Measurements from ENCODE around the gene TPM4.

Gene TPM4

DNA sequence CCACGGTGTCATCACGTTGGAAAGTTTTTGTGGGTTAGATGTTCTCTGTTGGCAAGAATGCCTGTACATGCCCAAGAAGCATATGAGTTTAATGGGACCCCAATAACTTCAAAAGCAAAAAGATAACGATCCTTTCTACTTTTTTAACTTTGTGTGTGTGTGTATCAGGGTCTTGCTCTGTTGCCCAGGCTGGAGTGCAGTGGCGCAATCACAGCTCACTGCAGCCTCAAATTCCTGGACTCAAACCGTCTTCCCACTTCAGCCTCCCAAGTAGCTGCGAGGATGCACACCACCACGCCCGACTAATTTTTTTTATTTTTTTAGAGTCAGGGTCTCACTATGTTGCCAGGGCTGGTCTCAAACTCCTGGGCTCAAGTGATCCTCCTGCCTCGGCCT, 34.3 kb upstream of the TPM4 start:
- DNase-seq (ENCODE audit: low spot score) = peak; percentile 16

DNA sequence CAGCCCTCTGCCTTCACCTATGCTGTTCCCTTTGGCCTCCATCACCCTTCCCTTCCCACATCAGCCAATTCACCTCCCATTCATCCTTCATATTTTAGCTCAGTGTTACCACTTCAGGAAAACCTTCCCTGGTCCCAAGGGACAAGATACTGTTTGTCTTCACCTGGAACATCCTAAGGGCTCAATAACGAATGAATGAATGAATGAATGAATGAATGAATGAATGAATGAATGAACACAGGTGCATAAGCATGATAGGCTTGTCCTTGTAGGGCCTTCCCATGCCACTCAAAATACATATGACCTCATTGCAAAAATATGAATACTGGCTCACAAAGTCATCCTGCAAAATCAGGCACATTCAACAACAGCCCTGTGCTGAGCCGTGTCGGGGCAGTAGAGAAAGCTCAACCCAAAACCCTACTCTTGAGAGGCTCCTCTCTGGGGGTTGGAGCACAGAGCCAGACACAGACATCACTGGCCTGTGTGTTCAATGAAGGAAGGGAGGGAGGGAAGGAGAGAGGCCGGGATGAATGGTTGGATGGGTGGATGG, 33.7 kb upstream of the TPM4 start:
- no peak for DNase-seq (ENCODE audit: low spot score)

DNA sequence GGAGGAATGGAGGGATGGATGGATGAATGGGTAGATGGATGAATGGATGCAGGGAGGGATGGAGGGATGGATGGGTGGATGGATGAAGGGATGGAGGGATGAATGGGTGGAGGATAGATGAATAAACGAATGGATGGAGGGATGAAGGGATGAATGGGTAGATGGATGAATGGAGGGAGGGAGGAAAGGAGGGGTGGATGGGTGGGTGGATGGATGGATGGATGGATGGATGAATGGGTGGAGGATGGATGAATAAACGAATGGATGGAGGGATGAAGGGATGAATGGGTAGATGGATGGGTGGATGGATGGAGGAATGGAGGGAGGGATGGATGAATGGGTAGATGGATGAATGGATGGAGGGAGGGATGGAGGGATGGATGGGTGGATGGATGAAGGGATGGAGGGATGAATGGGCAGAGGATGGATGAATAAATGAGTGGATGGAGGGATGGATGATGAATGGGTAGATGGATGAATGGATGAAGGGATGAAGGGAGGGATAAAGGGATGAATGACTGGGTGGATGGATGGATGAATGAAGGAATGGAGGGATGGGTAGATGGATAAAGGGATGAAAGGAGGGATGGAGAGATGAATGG, 33.0 kb upstream of the TPM4 start:
- DNase-seq (ENCODE audit: low spot score) = no peak

DNA sequence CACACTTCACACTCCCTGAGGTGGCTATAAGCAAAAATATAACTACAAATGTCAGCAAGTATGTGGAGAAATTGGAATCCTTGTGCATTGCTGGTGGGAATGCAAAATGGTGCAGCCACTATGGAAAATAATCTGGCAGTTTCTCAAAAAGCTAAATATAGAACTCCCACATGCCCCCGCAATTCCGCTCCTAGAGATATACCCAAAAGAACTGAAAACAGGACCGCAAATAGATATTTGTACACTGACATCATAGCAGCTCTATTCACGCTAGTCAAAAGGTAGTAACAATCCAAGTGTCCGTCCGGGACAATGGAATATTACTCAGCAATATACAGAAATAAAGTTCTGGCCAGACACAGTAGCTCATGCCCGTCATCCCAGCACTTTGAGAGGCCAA, 31.5 kb upstream of the TPM4 start:
- DNase-seq (ENCODE audit: low spot score) = no peak

DNA sequence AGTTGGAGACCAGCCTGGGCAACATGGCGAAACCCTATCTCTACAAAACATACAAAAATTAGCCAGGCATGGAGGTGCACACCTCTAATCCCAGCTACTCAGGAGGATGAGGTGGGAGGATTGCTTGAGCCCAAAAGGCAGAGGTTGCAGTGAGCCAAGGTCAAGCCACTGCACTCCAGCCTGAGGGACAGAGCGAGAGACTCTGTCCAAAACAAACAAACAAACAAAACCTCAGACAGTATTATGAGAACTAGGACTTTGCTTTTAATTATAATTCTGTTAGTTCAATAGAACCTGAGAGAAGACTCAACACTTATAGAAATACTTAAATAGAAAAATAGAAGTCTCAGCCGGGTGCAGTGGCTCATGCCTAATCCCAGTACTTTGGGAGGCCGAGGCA, 31.1 kb upstream of the TPM4 start:
- DNase-seq (ENCODE audit: low spot score) = no peak

DNA sequence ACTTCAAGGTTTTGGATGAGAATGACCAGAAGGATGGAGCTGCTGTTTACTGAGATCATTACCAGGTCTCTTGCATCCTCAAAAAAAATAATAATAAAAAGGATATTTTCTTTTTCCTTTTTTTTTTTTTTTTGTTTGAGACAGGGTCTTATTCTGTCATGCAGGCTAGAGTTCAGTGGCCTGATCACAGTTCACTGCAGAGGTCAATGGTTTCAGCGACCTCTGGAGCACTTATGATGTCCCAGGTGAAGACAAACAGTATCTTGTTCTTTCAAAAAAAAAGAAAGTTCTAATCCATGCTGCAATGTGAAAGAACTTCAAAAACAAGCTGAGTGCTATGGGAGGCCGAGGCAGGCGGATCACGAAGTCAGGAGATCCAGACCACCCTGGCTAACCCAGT, 30.4 kb upstream of the TPM4 start:
- DNase-seq (ENCODE audit: low spot score) = no peak

DNA sequence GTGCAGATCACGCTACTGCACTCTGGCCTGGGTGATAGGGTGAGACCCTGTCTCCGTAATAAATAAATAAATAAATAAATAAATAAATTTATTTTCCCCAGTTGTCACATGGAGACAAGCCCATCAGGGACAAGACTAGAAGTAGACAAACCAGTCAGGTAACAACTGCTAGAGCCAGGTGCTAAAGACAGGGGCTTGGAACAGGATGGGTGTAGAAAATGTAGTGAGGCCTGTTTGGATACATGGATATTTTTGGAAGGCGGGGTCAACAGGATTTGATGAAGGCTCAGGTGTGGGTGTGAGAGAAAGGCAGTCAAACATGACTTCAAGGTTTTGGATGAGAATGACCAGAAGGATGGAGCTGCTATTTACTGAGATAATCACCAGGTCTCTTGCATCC, 27.7 kb upstream of the TPM4 start:
- DNase-seq (ENCODE audit: low spot score) = no peak

DNA sequence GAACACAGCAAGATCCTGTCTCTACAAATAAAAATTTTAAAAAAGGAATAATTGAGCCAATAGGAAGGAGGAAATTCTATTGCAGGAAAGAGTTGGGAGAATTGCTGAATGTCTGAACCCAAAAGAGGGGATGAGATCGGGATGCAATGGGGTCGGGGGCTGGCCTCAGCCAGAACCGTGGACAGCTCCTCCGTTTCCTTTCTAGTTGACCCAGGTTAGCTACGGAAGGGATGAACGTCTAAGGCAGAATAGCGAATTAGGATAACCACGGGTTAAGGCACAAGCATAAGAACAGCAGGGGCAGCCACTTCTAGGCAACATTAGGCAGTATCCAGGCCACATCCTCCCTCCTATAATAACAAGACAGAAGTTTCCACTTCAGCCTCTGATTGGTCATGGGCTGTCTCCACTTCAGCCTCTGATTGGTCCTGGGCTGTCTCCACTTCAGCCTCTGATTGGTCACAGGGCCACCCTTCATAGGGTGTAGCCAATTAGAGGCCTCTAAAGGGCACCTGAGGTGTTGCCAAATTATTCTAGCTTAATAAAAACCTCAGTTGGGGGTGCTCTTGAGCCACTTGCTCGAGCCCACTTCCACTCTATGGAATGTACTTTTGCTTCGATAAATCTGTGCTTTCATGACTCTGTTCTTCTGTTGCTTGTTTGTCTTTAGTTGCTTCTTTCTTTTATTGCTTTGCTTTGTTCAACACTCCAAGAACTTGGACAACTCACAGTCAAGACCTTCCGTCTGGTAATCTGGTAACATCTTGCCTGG, 24.9 kb upstream of the TPM4 start:
- no peak for DNase-seq (ENCODE audit: low spot score)

DNA sequence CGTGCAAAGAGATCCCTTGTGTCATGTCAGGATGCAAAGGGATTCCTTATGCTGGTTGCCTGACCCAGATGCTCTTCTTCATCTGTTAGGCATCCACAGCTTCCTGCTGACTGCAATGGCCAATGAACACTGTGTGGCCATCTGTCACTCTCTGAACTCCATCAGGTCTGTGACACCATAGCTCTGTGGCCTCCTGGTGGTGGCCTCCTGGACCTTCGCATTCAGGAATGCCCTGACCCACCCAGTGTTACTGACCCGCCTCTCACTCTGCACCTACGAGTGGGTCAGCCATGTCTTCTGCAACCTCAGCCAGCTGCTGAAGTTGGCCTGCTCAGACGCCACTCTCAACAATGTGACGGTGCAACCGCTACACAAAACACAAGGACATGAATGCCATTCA, 23.9 kb upstream of the TPM4 start:
- DNase-seq (ENCODE audit: low spot score) = no peak

DNA sequence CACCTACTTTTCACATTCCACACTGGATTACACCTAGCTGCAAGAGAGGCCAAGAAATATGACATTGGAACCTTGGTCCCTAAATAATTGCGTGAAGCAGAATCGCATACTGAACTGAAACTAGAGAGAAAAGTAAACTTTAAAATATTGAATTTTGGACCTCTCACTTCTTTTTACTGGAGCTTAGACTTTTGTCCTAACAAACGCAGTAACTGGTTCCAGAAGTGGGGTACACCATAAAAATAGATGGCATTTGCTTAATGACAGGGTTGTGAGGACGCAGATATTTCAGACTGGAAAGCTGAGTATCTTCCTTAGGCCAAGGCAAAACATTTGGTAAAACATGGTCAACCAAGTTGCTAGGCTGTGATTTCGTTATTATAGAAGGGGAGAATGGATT, 19.2 kb upstream of the TPM4 start:
- DNase-seq (ENCODE audit: low spot score) = no peak

DNA sequence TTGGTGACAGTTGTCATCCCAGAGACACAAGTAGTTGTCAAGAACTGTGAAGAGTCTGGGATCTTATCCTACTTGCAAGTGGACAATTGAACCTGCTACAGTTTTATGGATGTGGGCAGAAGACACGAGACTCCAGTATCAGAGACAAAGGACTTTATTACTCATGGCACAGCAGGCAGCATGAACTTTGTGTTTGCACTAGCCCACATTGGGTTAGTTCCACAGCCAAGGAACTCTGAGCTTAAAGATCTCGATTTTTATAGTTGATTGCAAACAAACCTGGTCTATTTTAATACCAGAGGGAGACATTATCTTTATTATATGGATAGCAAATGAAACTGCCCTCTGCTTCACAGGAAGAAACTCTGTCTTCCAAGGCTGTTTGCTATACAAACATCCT, 16.0 kb upstream of the TPM4 start:
- DNase-seq (ENCODE audit: low spot score) = no peak

DNA sequence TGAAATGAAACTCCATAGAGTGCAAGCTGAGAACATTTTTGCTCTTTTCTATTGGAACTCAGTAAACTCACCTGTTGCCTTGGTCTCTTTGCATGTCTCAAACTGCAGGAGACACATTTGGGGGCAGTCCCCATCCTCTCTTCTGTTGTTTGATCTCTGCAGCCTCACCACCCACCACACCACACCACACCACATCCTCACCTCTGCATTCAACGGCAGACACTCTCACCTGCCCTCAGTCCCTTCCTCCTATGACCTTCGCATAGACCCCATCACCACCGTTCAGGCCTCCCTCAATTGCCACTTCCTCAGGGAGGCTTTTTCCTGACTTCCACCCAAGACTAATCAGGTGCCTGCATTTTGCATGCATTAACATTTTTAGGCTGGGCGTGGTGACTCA, 14.4 kb upstream of the TPM4 start:
- DNase-seq (ENCODE audit: low spot score) = no peak

DNA sequence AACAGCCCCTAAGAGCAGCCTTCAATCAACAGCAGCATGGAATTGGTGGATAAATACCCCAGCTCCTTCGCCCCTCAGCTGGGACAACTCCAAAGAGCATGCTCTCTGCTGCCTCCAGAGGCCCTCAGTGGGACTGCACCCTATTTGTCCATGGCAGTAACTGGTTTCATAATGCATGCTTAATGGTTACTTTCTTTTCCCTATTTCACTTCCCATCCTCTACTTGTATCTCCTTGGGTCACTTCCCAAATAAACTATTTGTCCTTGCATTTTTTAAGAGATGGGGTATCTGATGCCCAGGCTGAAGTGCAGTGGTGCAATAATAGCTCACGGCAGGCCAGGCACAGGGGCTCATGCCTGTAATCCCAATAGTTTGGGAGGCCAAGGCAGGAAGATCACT, 13.5 kb upstream of the TPM4 start:
- DNase-seq (ENCODE audit: low spot score) = peak; percentile 84

DNA sequence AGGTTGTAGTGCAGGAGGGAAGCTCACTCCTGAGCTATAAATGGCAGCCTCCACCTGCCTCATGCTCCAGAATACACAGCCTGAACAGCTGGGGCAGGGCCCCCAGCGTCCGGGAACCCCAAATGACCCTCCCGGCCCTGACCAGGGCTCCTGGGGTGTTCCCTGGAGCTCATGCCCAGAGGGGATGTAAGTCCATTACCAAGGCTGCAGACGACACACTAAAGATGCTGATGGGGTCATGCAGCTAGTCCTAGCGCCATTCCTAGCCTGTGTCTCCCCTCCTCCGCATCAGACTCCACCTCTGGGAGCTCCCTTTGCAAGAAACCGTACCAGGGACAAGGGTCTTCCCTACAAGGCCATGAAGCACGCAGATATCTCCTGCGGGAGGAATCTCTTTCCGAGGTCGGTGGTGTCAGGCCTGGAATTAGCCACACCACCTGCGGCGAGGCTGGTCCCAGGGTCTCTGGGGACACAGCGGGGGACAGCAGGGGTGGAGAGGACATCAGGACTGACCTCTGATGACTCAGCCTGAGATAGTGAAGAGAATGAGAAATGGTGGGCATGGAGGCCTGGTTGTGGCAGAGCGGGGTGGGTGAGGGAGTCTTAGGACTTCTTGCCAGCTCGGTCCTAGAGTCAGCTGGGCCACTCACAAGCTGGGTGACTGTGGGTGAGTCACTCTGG, 11.9 kb upstream of the TPM4 start:
- DNase-seq (ENCODE audit: low spot score) = no peak

DNA sequence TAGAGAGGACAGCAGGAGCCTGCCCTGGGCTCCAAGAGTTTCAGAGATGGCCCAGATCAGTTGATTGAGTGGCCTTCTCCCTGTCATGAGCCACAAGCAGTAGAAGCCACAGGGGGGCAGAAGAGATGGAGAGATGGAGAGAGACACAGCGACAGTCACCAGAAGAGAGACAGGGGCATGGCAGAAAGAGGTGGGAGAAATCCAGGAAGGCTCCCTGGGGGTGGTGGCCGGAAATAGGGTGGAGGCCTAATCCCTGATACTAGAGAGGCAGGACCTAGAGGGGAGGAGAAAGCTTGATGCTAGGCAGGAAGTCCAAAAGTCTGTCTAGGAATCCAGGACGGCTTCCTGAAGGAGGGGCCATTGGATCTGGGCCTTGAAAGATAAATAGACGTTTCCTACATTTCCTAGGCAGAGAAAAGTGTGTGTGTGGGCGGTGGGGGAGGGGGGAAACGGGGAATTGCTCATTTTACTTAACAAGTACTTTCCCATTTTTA, 9.6 kb upstream of the TPM4 start:
- DNase-seq (ENCODE audit: low spot score) = no peak

DNA sequence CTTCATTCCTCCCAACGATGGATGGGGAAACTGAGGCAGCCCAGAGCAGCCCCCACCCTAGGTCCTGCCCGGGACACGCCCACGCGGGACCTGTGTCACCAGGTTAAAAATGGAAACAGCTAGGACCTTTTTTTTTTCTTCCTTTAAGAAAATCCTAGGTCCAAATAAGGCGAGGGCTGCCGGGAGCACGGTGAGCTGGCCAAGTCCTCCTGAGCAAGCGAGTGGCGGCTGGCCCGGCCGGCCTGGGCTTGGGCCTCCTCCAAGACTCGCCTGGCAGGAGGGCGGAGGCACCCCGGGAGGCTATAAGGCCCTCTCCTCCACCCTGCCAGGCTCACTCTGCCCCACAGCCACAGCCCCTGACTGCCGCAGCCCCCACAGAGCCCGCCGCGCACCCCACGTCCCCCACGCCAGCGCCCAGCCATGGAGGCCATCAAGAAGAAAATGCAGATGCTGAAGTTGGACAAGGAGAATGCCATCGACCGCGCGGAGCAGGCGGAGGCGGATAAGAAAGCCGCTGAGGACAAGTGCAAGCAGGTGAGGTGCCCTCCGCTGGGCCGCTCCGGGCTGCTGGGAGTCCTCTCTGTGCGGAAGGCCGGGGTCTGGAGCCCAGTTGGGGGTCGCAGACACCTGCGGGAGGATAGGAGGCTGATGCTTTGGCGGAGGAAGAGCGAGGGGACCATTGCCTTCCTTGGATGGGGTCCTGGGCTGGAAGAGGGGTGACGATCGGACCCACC, 8.9 kb upstream of the TPM4 start:
- no peak for DNase-seq (ENCODE audit: low spot score)

DNA sequence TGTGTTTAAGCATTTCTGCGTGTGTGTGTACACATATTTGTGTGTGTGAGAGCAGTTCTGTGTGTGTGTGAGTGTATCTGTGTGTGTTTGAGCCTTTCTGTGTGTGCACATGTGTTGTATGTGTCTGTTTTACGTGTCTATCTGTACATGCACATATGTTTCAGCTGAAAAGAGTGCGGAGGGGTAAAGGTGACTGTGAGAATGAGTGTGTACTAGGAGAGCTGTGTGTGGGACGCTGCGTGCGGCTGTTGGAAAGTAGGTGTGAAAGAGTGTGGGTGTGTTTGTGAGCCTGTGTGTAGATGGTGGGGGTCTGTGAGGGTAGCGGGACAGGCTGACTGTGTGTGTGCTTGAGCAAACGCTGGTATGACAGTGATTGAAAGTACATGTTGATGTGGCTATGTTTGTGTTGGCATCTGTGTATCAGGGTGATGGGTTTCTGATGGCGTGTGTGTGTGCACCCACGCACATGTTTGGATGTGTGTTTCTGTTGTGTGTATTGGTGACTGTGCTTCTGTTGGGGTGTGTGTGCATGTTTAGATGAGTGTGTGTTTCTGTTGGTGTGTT, 7.5 kb upstream of the TPM4 start:
- DNase-seq (ENCODE audit: low spot score) = no peak

DNA sequence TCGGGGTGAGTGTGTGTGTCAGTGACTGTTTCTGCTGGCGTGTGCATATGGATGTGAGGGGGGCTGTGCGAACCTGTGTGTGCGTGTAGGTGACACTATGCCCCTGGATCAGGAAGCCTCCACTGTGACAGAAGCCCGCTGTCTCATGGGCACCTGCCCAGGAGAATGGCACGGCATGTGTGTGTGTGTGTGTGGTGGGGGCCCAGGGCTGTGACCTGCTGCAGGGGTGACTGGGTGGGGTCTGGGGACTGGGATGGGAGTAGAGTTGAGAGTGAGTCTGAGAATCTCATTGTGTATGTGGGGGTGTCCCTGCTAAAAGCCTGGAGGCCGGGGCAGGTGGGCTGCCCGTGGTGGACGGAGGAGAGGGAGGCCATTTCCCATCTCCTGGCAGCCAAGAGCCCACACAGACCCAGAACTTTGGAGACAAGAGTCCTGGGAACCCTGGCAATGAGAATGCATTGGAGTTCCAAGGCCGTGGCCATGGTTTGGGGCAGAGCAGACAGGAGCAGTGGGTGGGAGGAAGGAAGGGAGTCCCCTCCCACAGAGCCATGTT, 6.4 kb upstream of the TPM4 start:
- no peak for DNase-seq (ENCODE audit: low spot score)

DNA sequence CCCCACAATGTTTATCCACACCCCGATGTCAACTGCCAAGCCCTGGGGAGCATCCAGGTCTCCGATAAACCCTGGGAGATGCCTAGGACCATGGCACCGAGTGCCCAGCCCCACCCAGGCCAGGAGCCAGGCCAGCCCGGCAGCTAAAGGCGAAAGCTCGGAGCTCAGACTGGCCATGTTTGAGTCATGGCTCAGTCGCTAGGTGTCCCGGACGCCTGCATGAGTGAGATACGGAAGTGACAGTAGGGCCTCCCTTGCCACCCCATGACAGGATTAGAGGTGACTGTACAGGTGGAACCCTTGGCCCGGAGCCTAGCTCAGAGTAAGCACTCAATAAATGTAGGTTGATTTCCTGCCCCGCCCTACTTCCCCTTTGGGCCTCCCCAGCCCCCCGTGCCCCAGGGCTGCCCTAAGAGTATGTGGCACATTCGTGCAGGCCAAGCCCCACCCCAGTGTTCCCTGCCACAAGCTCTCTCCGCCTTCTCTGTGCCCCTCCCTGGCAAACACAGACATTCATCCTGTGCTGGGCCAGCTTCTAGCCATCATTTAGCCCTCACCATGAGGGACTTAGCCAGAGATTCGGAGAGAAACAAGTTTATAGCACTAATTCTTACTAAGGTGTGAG, 5.8 kb upstream of the TPM4 start:
- DNase-seq (ENCODE audit: low spot score) = no peak

DNA sequence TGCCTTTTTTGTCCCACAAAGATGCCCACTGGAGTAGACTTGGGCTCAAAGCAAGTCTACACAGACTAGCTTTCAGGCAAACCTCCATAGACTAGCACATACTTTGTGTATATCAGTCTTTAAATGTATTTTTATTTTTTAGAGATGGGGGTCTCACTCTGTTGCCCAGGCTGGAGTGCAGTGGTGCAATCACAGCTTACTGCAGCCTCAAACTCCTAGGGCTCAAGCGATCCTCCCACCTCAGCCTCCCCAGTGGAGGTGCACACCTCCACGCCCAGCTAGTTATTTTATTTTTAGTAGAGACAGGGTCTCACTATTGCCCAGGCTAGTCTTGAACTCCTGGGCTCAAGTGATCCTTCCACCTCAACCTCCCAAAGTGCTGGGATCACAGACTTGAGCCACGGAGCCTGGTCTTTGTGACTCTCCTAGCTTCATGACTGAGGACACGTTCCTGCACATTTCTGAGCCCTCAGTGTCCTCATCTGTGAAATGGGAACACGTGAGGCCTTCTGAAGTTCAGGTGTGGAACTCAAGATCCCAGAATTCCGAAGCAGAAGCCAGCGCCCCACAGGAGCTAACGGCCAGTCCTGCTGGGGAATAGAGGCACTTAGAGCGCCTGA, 5.1 kb upstream of the TPM4 start:
- no peak for DNase-seq (ENCODE audit: low spot score)

DNA sequence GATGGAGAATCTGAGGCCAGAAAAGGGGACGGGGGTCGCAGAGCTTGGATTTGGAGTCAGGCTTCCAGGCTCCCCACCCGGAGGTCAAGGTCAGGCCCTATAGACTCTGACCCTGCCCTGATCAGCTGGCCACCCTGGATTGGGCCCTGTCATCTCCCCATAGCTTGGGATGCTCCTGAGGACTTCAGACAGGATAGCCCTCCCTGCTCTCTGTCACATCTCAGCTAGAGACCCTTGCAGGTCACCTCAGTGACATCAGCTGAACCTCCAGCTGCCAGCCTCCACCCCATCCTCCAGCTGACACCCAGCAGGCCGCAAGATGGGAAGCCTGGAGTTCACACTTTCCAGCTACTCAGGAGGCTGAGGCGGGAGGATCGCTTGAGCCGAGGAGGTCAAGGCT, 2.8 kb upstream of the TPM4 start:
- DNase-seq (ENCODE audit: low spot score) = no peak
